ENCODE measurements around the gene CD300LG.
A peak's percentile ranks its signal among the peaks of the same experiment; 100 is the strongest.
"Not testable (repeated sequence)": the region's sequence is repeated elsewhere in the genome, so short reads cannot be mapped to it uniquely, and the experiment has no call there.

Gene CD300LG

DNA sequence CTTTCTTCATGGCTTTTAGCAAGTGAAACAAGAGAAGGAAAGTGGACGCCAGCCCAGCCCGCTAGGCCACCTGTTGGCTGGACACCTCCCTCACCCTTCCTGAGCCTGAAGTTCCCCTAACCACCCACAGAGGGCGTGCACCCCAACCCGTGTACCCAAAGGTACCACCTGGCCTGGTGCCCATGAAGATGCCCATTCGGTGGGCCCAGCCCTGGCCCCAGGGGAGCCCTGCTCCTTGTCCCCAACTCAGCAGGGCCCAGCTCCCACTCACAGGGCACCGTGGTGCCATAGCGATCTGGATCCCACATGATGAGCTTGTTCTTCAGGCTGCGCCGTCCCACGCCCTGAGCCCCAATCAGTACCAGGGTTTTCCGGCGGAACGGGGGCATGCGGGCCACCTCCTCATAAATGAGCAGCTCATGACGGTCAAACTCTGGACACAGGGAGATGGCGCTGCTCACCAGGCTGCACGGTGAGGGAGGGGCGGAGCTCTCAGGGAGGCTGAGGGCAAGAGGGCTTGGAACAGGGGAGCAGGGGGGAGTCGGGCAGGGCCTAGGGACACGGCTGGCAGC, 33.5 kb downstream of the CD300LG start:
- no peak for DNase-seq

- no peak for DNase-seq
Observed at GRCh38 chr17:43881181-43881580, 34.2 kb downstream of the CD300LG start.

- DNase-seq: no peak
Observed at GRCh38 chr17:43881758-43882505, 35.0 kb downstream of the CD300LG start.

GRCh38 chr17:43882761-43883415, 35.9 kb downstream of the CD300LG start:
- DNase-seq: no peak

GRCh38 chr17:43888548-43888947, 41.6 kb downstream of the CD300LG start:
- no peak for DNase-seq

DNA sequence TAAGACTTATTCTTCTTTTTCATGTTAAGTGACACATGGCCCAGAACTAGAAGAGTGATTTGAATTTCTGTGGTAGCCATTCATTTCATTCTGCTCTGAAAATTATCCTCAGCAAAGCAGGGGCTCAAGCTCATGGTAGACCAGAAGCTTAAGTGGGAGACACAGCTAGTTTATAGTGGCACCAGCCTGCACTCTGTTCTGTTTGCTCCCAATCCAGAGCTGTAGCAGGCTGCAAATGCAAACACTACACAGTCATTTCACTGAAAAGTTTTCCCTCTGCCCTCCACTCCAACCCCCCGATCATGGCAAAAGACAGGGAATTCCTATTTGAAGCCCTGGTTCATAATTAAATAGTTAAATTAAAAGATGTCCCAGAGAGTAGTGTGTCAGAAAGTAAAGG, 43.3 kb downstream of the CD300LG start:
- no peak for DNase-seq

- peak; percentile 62 for DNase-seq
Observed at GRCh38 chr17:43891851-43892646, 45.1 kb downstream of the CD300LG start.

- DNase-seq: no peak
Observed at GRCh38 chr17:43892647-43892952, 45.6 kb downstream of the CD300LG start.

DNA sequence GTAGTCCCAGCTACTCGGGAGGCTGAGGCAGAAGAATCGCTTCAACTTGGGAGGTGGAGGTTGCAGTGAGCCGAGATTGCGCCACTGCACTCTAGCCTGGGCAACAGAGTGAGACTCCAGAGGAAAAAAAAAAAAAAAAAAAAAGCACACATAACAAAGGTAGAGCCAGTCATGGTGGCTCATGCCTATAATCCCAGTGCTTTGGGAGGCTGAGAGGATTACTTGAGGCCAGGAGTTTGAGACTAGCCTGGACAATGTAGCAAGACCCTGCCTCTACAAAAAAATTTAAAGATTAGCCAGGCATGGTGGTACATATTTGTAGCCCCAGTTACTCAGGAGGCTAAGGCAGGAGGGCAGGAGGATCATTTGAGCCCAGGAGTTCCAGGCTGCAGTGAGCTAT, 47.5 kb downstream of the CD300LG start:
- not testable (repeated sequence) for DNase-seq

GRCh38 chr17:43897831-43898230, 50.9 kb downstream of the CD300LG start:
- DNase-seq: no peak

GRCh38 chr17:43898446-43898845, 51.5 kb downstream of the CD300LG start:
- DNase-seq: no peak

DNA sequence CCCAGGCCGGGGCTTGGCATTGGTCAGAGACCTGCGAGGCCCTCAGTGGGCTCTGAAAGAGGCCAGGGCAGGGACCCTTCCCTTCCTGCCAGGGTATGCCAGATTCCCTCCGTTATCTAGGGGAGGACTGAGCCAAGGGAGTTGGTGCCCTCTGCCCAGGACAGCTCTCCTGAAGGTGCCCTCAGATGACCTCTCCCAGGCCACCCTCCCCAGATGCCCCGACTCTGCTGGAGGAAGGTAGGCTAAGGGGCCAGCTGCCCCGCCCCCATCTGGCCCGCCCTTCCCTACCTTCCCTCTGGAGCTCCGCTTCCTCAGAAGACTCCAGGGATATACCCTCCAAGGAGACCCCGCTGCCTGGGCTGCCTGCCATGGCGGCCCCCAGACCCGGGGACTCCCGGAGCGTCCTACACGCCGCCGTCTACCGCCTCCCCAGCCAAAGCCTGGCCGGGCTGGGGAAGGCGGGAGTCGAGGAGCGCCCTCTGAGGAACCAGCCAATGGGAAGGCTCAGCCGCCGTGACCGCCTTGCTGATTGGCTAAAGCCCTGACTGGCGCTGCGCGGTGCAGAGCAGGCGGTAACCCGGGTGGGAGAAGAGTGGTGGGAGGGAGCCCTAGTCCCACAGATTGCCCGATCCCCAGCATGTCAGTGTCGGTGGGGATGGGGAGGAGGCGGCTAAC, 53.3 kb downstream of the CD300LG start:
- DNase-seq: peak; percentile 80

GRCh38 chr17:43900858-43901754, 54.1 kb downstream of the CD300LG start:
- DNase-seq: no peak

DNA sequence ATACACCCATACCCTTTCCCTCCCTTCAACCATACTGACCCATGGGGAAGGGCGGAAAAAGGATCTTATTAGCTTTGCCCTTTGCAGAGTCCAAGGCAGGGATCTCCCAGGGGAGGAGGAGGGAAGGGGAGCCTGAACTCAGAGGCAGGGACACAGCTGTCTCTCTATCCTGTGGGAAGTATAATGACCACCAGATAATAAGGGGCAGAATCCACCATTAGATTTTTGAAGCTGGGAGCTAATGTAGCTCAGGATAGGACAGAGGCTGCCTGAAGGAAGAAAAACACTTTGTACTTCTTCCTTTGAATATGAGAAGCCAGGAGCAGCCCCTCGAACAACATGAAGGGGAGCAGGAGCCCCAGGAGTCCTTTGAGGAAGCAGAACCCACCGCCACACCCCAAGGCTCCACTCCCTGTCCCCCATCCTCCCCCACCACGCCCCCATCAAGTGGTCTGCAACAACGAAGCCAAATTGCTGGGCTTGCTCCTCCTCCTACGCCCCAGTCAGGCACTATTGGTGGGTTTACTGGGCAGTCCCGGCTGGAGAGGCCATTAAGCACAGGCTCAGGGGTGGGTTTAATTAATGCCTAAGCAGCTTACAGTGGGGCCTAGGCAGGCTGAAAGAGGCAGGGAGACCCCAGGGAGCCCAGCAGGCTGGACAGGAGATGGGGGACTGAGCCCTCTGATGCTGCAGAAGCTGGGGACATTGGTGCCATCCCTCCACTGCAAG, 55.0 kb downstream of the CD300LG start:
- DNase-seq: no peak

- DNase-seq: no peak
Observed at GRCh38 chr17:43905400-43905984, 58.5 kb downstream of the CD300LG start.

- peak; percentile 4 for DNase-seq
Observed at GRCh38 chr17:43905985-43906852, 59.2 kb downstream of the CD300LG start.

DNA sequence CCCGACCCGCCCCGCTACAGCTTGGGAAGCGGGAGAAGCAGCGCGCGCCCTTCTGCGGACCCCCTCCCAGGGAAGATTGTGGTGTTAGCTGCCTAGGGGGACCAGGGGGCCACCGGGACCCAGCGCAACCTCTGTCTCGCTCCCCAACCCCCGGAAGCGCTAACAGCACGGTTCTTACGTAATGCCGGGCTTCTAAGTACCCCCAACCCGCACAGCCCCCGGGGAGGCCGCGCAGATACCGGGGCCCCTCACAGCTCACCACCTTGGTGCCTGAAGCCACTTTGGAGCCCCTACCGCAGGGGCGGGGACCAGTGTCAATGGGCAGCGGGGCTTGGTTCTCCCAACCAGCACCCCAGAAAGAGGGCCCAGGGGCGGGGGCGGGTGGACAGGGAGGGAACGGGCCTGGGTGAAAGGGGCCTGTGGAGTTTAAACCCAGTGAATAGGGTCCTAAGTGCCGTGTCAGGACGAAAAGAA, 60.0 kb downstream of the CD300LG start:
- DNase-seq: no peak

DNA sequence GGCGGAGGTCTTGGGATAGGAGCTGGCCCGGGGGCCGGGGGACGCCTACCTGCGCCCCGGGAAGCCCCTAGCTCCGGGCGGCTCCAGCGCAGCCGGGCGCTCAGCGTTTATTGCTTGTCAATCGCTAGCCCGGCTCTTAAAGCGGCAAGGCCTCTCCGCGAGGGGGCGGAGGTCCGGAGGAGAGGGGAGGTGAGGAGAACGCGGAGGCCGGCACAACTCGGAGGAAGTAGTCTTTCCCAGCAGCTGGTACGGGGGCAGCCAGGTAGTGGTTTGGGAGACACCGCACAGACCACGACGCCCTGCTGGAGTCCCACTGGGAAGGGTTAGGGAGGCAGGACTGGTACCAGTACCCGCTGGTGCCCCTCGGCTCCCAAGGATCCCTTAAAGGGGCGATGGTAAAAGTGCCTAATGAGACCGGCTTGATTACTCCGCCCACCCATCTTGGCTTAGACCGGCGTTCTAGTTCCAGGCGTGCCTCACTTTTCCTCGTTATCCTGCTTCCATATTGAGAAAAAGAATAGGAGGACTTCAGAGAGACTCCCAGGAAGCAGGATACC, 60.5 kb downstream of the CD300LG start, which contains the start of gene MPP2:
Gene MPP2 (minus strand): TSS at position 112 of the 557 bp plus-strand sequence. CDS start 3,076 bp downstream, outside the sequence.
- DNase-seq: peak; percentile 57

Data from NCI-H526 treated with DMSO at 0.1 percent for 48 hours (cell line).